Activated T-cell treated with anti-CD3 and anti-CD28 coated beads for 24 hours (primary cell): ENCODE measurements around the gene TBATA.

Experiments
- DNase-seq: peaks from one replicate; pipeline ENCODE4 v3.0.0-alpha.2; 2020; ENCODE audit warnings: low read depth

Gene TBATA

DNA sequence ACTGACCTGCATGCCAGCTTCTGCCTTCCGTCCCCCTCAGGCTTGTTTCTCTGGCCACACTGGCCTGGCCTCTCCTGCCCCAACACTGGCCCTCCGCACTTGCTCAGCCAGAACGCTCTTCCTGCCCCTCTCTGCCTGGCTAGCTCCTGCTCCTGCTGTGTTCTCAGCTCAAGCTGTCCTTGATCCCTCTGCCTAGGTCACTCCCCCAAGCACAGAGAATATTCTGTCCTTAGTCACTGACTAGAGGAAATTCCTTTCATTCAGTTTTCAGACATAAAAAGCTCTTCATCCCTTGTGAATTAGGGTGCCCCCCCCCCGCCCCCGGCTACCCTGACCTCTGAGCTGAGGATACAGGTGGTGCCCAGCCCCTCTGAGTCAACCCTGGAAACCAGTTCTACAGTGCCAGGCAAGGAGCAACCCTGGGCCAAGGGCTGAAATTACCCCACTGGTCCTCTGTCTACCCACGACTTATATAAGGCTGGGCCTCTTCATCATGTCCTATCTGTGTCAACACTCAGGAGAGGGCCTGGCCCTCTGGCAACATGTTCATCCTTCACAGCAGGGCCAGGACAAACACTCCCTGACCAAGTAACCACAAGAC lies 23.9 kb upstream of the TBATA start:
- DNase-seq = no peak

DNA sequence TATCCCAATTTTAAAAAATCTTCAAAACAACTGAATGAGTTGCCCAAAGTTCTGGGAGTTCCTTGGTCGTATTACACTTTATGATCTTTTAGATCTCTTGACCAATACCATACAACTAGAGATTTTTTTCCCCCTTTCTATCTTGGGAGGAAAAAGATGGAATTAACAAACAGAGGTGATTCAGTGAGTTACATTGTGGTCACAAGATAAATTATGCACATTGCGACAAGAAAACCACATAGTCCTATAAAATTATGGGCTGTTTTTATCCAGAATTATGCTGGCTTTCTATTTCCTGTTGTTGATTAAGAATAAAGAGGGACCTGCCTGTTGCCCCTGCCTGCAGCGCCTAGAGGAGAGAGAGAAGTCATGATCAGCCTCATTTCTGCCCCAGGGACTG lies 22.4 kb upstream of the TBATA start:
- no peak for DNase-seq

DNA sequence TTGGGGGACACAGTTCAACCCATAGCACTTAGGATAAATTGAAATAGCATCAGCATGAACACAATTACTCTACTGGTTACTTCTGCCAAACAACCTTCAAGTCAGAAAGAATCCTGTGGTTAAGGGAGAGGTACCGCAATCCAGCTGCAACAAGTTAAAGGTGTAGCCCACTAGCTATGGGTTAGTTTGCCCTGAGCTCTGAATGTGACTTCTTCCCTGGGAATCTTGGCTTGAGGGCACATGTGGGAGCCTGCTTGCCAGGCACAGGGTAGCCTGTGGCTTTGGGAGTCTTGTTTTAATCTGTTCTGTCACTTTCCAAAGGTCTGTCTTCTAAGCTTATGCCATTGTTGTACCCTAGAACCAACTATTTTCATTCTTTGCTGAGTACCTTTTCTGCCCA lies 21.7 kb upstream of the TBATA start:
- DNase-seq = no peak

DNA sequence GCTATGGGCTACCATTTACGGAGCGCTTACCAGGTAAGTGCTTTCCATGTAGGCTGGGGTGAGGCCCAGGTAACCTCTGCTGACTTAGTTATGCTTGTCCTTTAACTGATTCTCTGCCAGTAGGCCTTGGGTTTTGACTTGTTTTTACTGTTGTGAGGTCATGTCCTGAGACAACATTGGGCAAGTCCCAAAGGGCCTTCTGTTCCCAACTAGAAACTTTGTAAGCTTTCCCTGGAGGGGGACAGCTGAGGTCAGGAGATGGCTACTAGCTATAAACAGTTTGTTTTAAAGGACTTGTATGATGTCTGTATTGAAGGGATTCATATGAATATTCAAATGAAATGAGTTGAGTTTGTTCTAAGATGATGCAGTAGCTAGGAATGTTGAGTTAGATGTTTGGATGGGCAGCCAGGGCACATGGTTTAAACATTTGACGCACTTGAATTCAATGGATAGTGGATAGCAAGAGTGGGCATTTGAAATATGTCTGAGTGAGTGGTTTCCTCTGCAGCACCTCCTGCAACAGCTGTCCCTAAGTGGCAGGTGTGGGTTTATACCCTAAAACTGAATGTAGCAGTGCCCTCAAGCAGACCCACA lies 20.5 kb upstream of the TBATA start:
- no peak for DNase-seq

- DNase-seq = no peak
These were observed 19.2 kb upstream of the TBATA start for GRCh38 chr10:70804421-70804808.

- DNase-seq = no peak
These were observed 18.7 kb upstream of the TBATA start for GRCh38 chr10:70803775-70804420.

DNA sequence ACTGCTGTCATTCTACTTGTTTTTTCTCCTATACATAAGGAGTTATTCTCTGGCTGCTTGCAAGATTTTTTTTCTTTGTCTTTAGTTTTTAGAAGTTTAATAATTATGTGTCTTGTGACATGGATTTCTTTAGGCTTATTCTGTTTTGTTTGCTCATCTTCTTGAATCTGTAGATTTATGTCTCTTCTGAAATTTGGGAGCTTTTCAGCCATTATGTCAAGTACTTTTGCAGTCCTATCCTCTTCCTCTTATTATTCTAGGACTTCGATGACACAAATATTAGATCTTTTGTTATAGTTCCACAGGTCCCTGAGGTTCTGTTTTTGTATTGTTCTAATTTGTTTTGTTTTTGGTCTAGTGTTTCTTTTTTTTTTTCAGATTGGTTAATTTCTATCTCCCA lies 16.7 kb upstream of the TBATA start:
- DNase-seq = no peak

DNA sequence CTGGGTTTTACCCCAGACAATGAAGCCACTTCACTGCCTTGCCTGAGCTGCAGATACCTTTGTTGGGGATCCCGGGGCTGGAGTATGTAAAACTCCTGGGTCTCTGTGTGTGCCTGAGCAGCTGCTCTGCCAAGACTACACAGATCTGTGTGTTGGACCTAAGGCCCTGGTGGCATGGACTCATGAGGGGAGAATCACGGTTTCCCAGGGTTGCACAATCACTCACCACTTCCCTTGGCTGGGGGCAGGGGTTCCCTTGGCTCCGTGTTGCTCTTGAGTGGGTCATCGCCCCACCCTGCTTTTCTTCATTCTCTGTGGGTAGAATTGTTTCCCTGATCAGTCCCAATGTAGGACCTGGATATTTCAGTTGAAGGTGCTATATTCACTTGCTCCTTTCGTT lies 13.9 kb upstream of the TBATA start:
- DNase-seq = no peak

- DNase-seq = no peak
These were observed 12.7 kb upstream of the TBATA start for GRCh38 chr10:70797840-70798239.

DNA sequence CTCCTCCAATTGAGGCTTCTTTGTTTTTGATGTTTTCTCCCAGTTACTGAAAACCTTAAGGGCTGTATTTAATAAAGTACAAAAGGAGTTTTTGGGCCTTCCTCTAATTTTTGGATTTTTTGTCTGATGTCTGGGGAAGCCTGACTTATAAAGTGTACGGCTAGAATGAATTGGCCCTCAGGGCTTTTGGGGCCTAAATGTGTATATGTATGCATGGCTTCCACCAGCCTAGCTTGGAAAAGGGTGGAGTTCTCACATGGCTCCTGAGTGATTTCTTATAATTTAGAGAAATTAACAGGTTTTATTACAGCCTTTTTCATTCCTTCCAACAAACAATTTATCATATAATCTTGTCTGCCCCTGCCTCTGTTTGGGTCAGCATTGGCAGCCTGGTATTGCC lies 10.4 kb upstream of the TBATA start:
- no peak for DNase-seq

DNA sequence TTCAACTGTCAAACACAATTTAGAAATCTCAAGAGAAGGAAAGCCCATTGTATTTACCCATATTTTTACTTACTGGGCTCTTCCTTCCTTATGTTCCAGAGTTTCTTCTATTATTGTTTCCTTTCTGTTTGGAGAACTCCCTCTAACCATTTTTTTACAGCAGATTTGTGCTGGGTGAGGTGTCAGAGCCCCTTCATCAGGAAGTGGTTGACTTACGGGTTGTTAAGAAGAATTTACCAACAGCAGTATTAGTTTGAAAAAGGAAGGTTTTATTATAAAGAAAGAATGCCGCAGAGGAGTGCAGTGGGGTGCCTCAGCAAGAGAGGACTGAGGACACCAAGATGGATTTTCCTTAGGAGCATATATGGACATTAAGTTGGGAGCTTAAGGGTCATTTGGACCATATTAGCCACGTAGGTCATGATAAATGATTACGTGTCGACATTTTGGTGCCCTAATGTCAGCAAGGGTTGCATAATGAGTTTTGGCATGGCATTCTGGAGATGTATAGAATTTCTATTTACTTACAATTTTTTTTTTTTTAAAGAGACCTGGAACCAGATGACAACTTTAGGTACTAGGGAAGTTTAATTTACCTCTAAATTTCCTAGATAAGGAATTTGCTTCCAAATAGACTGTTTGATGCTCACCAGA lies 6.3 kb upstream of the TBATA start:
- no peak for DNase-seq

DNA sequence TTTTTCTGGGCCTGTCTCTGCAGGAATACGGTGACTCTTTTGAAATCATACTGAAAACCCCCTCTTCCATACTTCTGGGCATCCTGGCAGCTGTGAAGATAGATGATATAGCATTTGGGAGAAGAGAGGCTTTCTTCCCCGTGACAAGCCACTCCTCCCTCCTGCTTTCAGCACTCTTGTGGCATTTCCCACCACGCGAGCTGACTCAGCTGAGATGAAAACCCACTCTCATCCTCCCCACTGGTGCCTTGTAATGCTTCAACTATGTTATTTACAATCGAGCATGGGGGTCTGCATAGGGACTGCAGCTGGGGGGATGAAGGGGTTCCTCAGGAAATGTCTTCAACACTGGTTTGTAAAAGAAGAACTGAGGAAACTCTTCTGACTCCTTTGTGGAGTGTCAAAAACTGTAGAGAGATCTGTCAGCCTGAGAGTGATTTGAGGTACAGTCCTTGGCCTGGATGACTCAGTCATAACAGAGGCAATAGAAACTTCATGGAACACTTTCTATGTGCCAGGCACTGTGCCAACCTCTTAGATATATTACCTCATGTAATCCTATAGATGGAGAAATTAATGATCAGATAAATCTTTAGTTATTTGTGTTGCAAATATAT lies 1.7 kb upstream of the TBATA start:
- DNase-seq = no peak

GRCh38 chr10:70784471-70784870 lies 706 bp downstream of the TBATA start:
- DNase-seq = no peak

DNA sequence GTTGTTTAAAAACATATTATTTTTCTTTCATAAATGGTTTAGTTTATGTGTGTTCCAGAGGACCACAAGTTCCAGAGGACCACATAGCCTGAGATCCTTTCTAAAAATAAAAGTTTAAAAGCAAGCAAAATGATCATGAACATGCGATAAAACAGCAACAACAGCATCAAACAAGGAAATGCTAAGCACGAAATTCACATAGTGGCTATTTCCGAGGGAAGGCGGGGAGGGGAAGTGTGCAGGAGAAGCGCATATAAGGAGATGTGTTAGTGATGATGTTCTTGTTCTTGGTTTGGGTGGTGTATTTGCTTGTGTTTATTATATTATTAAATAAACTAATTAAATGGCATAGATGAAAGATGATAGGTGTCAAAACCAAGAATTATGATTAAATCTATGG lies 1.2 kb downstream of the TBATA start:
- DNase-seq = no peak

DNA sequence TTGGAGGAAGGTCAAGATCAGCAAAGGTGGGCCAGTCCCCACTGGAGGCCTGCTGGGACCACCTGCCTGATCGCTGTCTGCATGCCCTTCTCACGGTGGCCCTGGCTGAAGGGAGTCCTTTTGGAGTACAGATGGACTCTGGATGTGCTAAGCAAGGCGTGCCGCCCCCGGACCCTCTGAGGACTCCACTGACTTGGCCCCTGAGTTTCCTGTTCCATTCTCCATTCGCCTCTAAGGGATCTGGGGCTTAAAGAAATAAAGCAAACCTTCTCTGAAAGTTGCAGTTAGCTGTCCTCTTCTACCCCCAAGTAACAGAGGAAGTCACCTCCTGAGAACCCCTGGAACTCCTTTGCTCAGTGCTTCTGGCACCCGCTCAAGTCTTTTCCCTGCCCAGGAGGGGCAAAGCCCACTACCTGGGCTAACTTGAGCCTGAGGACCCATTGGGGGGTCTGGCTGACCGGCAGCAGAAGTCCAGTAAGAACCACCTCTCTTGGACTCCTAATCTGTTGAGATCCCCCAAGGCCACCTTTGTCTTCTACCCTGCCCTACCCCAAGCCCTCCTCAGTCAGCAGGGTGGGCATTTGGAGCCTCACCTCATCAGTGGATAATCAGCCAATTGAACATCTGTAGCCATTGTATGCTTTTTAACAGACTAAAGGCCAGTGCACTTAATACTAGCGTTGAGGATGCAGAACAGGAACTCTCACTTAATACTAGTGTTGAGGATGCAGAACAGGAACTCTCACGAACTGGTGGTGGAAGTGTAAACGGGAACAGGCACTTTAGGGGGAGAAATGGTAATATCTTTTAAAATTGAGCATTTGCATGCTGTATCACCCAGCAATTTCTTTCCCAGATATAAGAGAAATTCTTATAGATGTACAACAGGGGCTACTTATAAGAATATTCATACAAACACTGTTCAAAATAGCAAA lies 2.2 kb downstream of the TBATA start:
- DNase-seq = no peak

- no peak for DNase-seq
These were observed 3.0 kb downstream of the TBATA start for GRCh38 chr10:70782086-70782745.

GRCh38 chr10:70781461-70782051 lies 3.6 kb downstream of the TBATA start:
- no peak for DNase-seq

GRCh38 chr10:70780772-70781171 lies 4.4 kb downstream of the TBATA start:
- no peak for DNase-seq

- no peak for DNase-seq
These were observed 4.8 kb downstream of the TBATA start for GRCh38 chr10:70780370-70780760.

GRCh38 chr10:70779511-70780369 lies 5.4 kb downstream of the TBATA start:
- DNase-seq = no peak
